ENCODE measurements around the gene SPATA24.

- TF ChIP-seq EZH2 (IDR thresholded peaks at IDR 0.05; ENCODE audit: low read depth) (no peak), CTCF (conservative IDR thresholded peaks at IDR 0.05) (no peak)
These were observed 48.2 kb upstream of the SPATA24 start for GRCh38 chr5:139451878-139452660.
